GM12873 (cell line): ENCODE measurements around the gene KCNMB2.

Experiments
- CTCF ChIP-seq: IDR thresholded peaks from 2 replicates; pipeline ENCODE4 v1.5.1; 2012; ENCODE audit warnings: low read depth, mild to moderate bottlenecking, moderate library complexity, low read length, control low read depth; ENCODE audit not compliant: insufficient read depth; ENCODE audit errors: missing control alignments

Gene KCNMB2

GRCh38 chr3:178705925-178706324, 169.7 kb downstream of the KCNMB2 start:
- no peak for TF ChIP-seq CTCF

GRCh38 chr3:178706411-178706810, 170.2 kb downstream of the KCNMB2 start:
- TF ChIP-seq CTCF = no peak

- TF ChIP-seq CTCF = no peak
These were observed 171.2 kb downstream of the KCNMB2 start for GRCh38 chr3:178707311-178708031.

GRCh38 chr3:178709051-178709450, 172.8 kb downstream of the KCNMB2 start:
- no peak for TF ChIP-seq CTCF

- no peak for TF ChIP-seq CTCF
These were observed 175.5 kb downstream of the KCNMB2 start for GRCh38 chr3:178711753-178712152.

GRCh38 chr3:178712247-178712646, 176.0 kb downstream of the KCNMB2 start:
- TF ChIP-seq CTCF = no peak

GRCh38 chr3:178714925-178715832, 178.9 kb downstream of the KCNMB2 start:
- TF ChIP-seq CTCF = no peak
